Central memory CD8-positive, alpha-beta T cell (primary cell): Measurements from ENCODE around the gene PSMB11.

Experiments
- ATAC-seq: fragments of 150-1000 bp; cut with Tn5 transposase; replicated peaks from 2 replicates; pipeline ENCODE4 v1.10.0; 2022; ENCODE audit warnings: mild to moderate bottlenecking, moderate FRiP score, moderate number of reproducible peaks; ENCODE audit not compliant: poor library complexity, severe bottlenecking; ENCODE audit errors: extremely low read depth
- DNase-seq, 2 donors: peaks; one replicate each; pipeline ENCODE4 v3.0.0; 2021; ENCODE audit warnings: low spot score in 2 of 2
- H3K27ac Mint-ChIP-seq: one replicate; pipeline ENCODE4 v1.8.0; 2022; ENCODE audit warnings: low read depth, mild to moderate bottlenecking, moderate library complexity, mixed read lengths
- H3K27me3 Mint-ChIP-seq: one replicate; pipeline ENCODE4 v1.8.0; 2022; ENCODE audit warnings: mixed read lengths
- H3K36me3 Mint-ChIP-seq: one replicate; pipeline ENCODE4 v1.8.0; 2022; ENCODE audit warnings: mild to moderate bottlenecking, moderate library complexity, mixed read lengths; ENCODE audit not compliant: insufficient read depth
- H3K4me1 Mint-ChIP-seq: one replicate; pipeline ENCODE4 v1.8.0; 2022; ENCODE audit warnings: mixed read lengths
- H3K4me3 Mint-ChIP-seq: one replicate; pipeline ENCODE4 v1.8.0; 2022; ENCODE audit warnings: mild to moderate bottlenecking, moderate library complexity, mixed read lengths
- H3K9me3 Mint-ChIP-seq: one replicate; pipeline ENCODE4 v1.8.0; 2022; ENCODE audit warnings: mixed read lengths

The PSMB11 gene

GRCh38 chr14:23060536-23061260 lies 18.7 kb downstream of the PSMB11 start:
- Mint-ChIP-seq H3K27me3 (no peaks in the 10 kb centered on the region), H3K36me3 (peaks cover 61% of the 10 kb centered on the region), H3K9me3 (no peaks in the 10 kb centered on the region), H3K4me1 (peaks cover 28% of the 10 kb centered on the region), H3K27ac (no peak overlapping the region), H3K4me3 (no peak overlapping the region)
- ATAC-seq (no peak), DNase-seq (no peak)

GRCh38 chr14:23062002-23062401 lies 20.0 kb downstream of the PSMB11 start:
- ATAC-seq: no peak

GRCh38 chr14:23063601-23064000 lies 21.6 kb downstream of the PSMB11 start:
- DNase-seq (no peak), ATAC-seq (no peak)
- Mint-ChIP-seq H3K4me1 (peaks cover 17% of the 10 kb centered on the region), H3K4me3 (no peak overlapping the region), H3K27me3 (no peaks in the 10 kb centered on the region), H3K9me3 (no peaks in the 10 kb centered on the region), H3K36me3 (peaks cover 72% of the 10 kb centered on the region), H3K27ac (no peak overlapping the region)

More at GRCh38 chr14:23062002-23062401, 20.0 kb downstream of the PSMB11 start:
- no peak overlapping the region for H3K27ac Mint-ChIP-seq
- peaks cover 20% of the 10 kb centered on the region for H3K4me1 Mint-ChIP-seq
- no peak for DNase-seq
- H3K9me3 Mint-ChIP-seq: no peaks in the 10 kb centered on the region
- peaks cover 68% of the 10 kb centered on the region for H3K36me3 Mint-ChIP-seq
- H3K27me3 Mint-ChIP-seq: no peaks in the 10 kb centered on the region
- no peak overlapping the region for H3K4me3 Mint-ChIP-seq

- peaks cover 65% of the 10 kb centered on the region for H3K36me3 Mint-ChIP-seq
- H3K9me3 Mint-ChIP-seq: no peaks in the 10 kb centered on the region
- ATAC-seq: no peak
- H3K27ac Mint-ChIP-seq: no peak overlapping the region
- no peaks in the 10 kb centered on the region for H3K27me3 Mint-ChIP-seq
- no peak overlapping the region for H3K4me3 Mint-ChIP-seq
- DNase-seq: no peak
- peaks cover 38% of the 10 kb centered on the region for H3K4me1 Mint-ChIP-seq
Observed at GRCh38 chr14:23066368-23066767, 24.4 kb downstream of the PSMB11 start.

GRCh38 chr14:23066855-23067744 lies 25.1 kb downstream of the PSMB11 start:
- Mint-ChIP-seq H3K27ac (no peak overlapping the region), H3K9me3 (no peaks in the 10 kb centered on the region), H3K27me3 (no peaks in the 10 kb centered on the region), H3K36me3 (peaks cover 65% of the 10 kb centered on the region), H3K4me3 (no peak overlapping the region), H3K4me1 (peaks cover 45% of the 10 kb centered on the region)
- no peak for ATAC-seq
- DNase-seq: no peak

- Mint-ChIP-seq H3K27me3 (no peaks in the 10 kb centered on the region), H3K27ac (no peak overlapping the region), H3K4me3 (no peak overlapping the region), H3K4me1 (peaks cover 47% of the 10 kb centered on the region), H3K36me3 (peaks cover 62% of the 10 kb centered on the region), H3K9me3 (no peaks in the 10 kb centered on the region)
- DNase-seq (peak in 1 of 2 donors; percentile 12), ATAC-seq (no peak)
Observed at GRCh38 chr14:23067847-23068788, 26.1 kb downstream of the PSMB11 start.

- Mint-ChIP-seq H3K27me3 (no peaks in the 10 kb centered on the region), H3K27ac (no peak overlapping the region), H3K4me1 (peaks cover 42% of the 10 kb centered on the region), H3K9me3 (no peaks in the 10 kb centered on the region), H3K36me3 (peaks cover 64% of the 10 kb centered on the region), H3K4me3 (peak overlapping the region; percentile 34)
- peak; percentile 86 for ATAC-seq
- DNase-seq: peak; percentile 55 to 68
Observed at GRCh38 chr14:23068789-23069412, 26.9 kb downstream of the PSMB11 start.

GRCh38 chr14:23069413-23069806 lies 27.4 kb downstream of the PSMB11 start:
- H3K27ac Mint-ChIP-seq: no peak overlapping the region
- H3K9me3 Mint-ChIP-seq: no peaks in the 10 kb centered on the region
- no peak for DNase-seq

GRCh38 chr14:23070262-23071129 lies 28.5 kb downstream of the PSMB11 start:
- peak in 1 of 2 donors; percentile 4 for DNase-seq
- Mint-ChIP-seq H3K27me3 (no peaks in the 10 kb centered on the region), H3K4me3 (peak overlapping the region; percentile 78), H3K36me3 (peaks cover 66% of the 10 kb centered on the region), H3K9me3 (no peaks in the 10 kb centered on the region), H3K27ac (peak overlapping the region; percentile 79), H3K4me1 (peaks cover 42% of the 10 kb centered on the region)
- no peak for ATAC-seq

More at GRCh38 chr14:23069413-23069806, 27.4 kb downstream of the PSMB11 start:
- Mint-ChIP-seq H3K27me3 (no peaks in the 10 kb centered on the region), H3K4me3 (no peak overlapping the region), H3K4me1 (peaks cover 42% of the 10 kb centered on the region), H3K36me3 (peaks cover 63% of the 10 kb centered on the region)
- no peak for ATAC-seq

- no peaks in the 10 kb centered on the region for H3K27me3 Mint-ChIP-seq
- peaks cover 69% of the 10 kb centered on the region for H3K36me3 Mint-ChIP-seq
- peak; percentile 44 to 54 for DNase-seq
- ATAC-seq: peak; percentile 84
- H3K4me1 Mint-ChIP-seq: peaks cover 35% of the 10 kb centered on the region
- H3K4me3 Mint-ChIP-seq: peak overlapping the region; percentile 78
- peak overlapping the region; percentile 79 for H3K27ac Mint-ChIP-seq
- H3K9me3 Mint-ChIP-seq: no peaks in the 10 kb centered on the region
Observed at GRCh38 chr14:23071244-23071920, 29.4 kb downstream of the PSMB11 start.
